GM18907 (cell line): ENCODE measurements around the gene ITGA2B.
A peak's percentile ranks its signal among the peaks of the same experiment; 100 is the strongest.
"Not testable (repeated sequence)": the region's sequence is repeated elsewhere in the genome, so short reads cannot be mapped to it uniquely, and the experiment has no call there.

Experiments used
- ATAC-seq: cut with Tn5 transposase; IDR thresholded peaks from one replicate; pipeline ENCODE4 v1.9.1; 2021; ENCODE audit warnings: mild to moderate bottlenecking, moderate library complexity; ENCODE audit not compliant: unreplicated experiment

The ITGA2B gene

DNA sequence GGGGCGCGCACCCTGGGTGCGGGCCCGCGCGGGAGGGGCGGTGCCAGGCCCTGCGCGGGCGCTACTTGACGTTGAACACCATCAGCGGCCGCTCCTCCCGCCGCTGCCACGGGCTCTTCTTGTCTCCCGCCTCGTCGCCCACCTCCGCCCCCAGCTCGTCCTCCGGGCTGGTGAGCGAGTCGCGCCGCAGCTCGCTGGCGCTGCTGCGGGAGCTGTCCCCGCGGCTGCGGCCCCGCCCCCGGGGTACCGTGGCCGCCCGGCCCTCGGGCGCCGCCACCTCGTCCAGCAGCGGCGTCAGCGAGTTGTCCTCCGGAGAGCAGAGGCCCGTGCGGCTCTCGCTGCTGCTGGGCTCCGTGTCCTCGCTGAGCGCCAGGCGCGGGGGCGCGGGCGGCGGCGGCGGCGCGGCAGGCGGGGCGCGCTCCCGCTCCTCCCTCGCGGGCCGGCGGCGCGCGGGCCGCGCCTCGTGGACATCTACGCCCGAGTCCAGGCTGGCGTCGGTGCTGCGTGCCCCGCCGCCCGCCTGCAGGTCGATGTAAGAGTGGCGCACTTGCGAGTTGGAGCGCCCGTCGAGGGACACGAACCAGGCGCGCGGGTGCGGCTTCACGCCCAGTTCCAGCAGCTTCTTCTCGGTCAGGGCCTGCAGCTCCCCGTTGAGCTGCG is 35.6 kb downstream of the ITGA2B start:
- ATAC-seq = no peak

DNA sequence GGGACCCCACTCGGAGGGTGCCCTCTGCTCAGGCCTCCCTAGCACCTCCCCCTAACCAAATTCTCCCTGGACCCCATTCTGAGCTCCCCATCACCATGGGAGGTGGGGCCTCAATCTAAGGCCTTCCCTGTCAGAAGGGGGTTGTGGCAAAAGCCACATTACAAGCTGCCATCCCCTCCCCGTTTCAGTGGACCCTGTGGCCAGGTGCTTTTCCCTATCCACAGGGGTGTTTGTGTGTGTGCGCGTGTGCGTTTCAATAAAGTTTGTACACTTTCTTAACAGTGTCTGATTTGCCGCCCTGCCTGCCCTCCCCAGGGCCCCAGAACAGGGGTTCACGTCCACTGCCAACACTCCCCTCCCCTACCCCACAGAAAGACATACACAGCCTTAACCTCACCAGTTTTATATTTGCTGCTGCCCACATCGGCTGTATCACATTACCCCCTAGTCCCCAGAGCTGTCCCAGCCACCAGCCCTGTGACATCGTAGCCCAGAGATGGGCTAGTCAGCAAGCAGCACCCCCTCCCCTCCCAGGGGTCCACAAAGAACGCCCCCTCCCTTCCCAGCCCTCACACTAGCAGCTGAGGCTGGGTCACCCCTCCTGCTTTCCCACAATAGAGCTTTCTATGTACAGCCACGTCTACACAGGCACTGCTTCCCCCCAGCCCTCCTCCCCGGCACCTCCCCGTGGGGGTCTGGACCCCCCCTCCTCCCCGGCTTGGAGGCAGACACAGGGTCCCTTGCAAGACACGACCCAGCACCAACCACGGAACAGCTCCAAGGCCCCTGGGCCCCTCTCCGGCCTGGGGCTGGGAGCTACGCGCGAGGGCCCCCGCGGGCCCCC is 36.4 kb downstream of the ITGA2B start:
- ATAC-seq = no peak

- no peak for ATAC-seq
These were observed 37.3 kb downstream of the ITGA2B start for GRCh38 chr17:44351961-44352827.

- no peak for ATAC-seq
These were observed 38.0 kb downstream of the ITGA2B start for GRCh38 chr17:44351464-44351863.

GRCh38 chr17:44350733-44351226 is 38.7 kb downstream of the ITGA2B start:
- ATAC-seq = no peak

DNA sequence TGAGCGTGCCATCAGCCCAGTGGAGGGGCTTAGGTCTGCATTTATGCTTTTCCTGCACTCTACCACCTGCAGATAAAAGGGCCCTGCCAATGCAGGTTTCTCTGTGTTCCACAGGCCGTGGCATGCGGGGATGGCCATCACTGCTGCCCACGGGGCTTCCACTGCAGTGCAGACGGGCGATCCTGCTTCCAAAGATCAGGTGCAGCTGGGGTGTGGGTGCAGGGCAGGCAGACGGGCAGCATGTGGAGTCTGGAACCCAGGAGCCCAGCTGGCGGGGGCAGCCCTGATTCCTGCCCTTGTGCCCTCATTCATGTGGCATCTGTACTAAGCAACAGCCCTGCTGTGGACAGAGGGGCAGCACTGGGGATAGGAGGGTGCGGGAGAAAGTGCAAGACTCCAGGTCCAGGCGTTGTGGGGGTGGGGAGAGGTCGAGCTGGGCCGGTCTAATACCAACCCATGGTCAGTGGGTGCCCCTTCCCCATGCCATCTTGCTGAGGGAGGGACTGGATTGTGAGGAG is 39.8 kb downstream of the ITGA2B start:
- no peak for ATAC-seq

GRCh38 chr17:44348988-44349364 is 40.5 kb downstream of the ITGA2B start:
- ATAC-seq = no peak

GRCh38 chr17:44348234-44348987 is 41.0 kb downstream of the ITGA2B start:
- ATAC-seq = peak; percentile 38

DNA sequence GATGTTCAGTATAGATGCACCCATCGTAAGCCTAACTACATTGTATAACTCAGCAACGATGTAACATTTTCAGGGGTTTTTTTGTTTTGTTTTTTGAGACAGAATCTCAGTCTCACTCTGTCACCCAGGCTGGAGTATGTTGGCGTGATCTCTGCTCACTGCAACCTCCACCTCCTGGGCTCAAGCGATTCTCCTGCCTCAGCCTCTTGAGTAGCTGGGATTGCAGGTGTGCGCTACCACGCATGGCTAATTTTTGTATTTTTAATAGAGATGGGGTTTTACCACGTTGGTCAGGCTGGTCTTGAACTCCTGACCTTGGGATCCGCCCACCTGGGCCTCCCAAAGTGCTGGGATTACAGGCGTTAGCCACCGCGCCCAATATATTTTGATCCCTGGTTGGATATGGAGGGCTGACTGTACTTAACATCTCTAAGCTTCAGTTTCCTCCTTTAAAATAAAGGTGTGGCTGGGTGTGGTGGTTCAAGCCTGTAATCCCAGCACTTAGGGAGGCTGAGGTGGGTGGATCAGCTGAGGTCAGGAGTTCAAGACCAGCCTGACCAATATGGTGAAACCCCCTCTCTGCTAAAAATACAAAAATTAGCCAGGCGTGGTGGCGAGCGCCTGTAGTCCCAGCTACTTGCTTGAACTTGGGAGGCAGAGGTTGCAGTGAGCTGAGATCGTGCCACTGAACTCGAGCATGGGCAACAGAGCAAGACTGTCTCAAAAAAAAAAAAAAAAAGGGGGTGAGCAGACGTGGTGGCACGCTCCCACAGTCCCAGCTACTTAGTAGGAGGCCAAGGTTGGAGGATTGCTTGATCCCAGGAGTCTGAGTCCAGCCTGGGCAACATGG is 42.0 kb downstream of the ITGA2B start:
- peak; percentile 10 for ATAC-seq

GRCh38 chr17:44346064-44346844 is 43.2 kb downstream of the ITGA2B start:
- no peak for ATAC-seq

DNA sequence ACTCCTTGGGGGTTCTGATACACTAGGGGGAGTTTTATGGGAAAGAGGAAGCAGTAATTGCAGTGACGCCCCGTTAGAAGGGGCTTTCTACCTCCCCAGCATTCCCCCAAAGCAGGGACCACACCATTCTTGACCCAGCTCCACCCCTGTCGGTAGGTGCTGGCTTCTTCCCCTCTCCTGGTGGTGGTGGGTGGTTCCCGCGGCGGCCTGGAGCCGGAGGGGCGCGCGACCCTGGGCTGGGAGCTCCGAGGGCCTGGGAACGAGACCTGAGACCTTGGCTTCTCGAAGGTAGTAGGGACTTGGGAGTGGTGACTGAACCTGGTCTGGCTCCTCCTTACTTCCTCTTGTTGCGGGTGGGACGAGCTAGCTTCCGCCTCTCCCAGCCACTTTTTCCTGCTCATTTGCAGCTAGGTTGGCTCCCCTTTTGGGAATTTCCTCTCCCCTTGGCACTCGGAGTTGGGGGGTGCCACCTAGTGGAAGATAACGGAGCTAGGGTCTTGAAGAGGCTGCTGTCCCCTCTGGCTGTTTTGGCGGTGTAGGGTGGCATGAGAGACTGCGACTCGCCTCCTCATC is 43.9 kb downstream of the ITGA2B start:
- peak; percentile 6 for ATAC-seq

DNA sequence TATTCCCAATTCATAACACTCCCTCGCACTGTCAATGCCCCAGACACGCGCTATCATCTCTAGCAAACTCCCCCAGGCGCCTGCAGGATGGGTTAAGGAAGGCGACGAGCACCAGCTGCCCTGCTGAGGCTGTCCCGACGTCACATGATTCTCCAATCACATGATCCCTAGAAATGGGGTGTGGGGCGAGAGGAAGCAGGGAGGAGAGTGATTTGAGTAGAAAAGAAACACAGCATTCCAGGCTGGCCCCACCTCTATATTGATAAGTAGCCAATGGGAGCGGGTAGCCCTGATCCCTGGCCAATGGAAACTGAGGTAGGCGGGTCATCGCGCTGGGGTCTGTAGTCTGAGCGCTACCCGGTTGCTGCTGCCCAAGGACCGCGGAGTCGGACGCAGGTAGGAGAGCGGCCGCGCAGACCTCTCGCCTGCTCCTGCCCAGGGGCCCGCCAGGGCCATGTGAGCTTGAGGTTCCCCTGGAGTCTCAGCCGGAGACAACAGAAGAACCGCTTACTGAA is 44.5 kb downstream of the ITGA2B start, which contains the start of gene GRN:
Gene GRN, plus strand, starts transcription at position 364 of the 515 bp plus-strand sequence. CDS start 3,863 bp downstream, outside the sequence.
- ATAC-seq = peak; percentile 59

- ATAC-seq = no peak
These were observed 45.8 kb downstream of the ITGA2B start for GRCh38 chr17:44343510-44344209.

DNA sequence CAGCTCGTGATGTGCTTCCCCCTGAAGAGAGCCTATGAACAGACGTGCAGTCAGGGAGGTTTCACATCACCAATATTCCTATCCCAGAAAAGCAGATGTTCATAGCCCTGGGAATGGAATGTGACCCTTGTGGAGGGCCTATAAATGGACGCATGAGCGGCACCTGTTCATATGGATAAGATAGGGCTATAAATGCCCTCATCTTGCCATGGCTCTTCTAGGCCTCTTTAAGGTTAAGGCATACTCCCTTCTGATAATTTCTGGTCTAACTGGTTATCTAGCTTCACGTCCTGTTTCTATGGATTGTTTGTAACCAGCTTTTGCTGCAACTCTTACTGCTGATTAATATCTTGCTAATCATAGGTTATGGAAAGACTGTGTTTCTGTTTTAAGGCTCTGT is 48.9 kb downstream of the ITGA2B start:
- not testable (repeated sequence) for ATAC-seq

DNA sequence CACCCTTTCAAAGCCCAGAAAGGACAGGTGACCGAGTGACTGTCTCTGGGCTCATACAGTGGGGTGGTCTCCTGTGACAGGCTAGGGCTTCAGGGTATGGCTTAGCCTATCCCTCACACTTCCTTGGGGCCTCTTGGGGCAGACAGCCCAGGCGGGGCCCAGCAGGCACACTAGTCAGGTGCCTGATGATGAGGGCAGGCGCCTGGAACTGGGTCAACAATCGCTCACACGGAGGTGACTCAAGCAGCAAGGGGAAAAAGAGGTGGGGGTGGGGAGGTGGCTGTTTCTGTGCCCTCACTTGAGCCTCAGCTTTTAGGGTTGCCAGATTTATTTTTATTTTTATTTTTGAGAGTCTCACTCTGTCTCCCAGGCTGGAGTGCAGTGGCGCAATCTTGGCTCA is 50.7 kb downstream of the ITGA2B start:
- ATAC-seq = no peak

GRCh38 chr17:44335968-44336367 is 53.5 kb downstream of the ITGA2B start:
- no peak for ATAC-seq

DNA sequence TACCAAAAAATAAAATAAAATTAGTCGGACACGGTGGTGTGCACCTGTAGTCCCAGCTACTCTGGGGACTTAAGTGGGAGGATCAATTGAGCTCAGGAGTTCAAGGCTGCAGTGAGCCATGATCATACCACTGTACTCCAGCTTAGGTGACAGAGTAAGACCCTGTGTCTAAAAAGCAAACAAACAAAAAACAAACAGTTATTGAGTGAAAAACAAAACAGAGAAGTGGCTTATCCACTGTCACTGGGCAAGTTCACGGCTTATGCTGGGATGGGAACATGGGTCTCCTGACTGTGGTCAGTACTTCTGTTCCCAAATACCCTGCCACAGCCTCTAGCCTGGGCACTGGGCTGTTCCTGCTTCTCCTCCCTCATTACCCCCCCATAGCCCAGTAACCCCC is 53.9 kb downstream of the ITGA2B start:
- no peak for ATAC-seq
